Esophagus muscularis mucosa (tissue), 3 donors: Measurements from ENCODE around the gene EXOC6B.

Experiments
- CTCF ChIP-seq, 3 experiments: fragments of 200-600 bp in 2 of 3; fragments of 450-650 bp in 1 of 3; sonication (generic) in 2 of 3; IDR thresholded peaks; one replicate each; pipeline ENCODE4 v1.5.1; 2017 to 2019; ENCODE audit warnings: antibody characterized with exemption in 3 of 3, mild to moderate bottlenecking in 2 of 3, moderate library complexity in 1 of 3
- POLR2A ChIP-seq: fragments of 450-650 bp; IDR thresholded peaks from one replicate; pipeline ENCODE4 v1.6.1; 2017; ENCODE audit warnings: antibody characterized with exemption, moderate library complexity, mild to moderate bottlenecking, low read depth

- TF ChIP-seq CTCF (IDR thresholded peaks at IDR 0.05) (no peak), POLR2A (no peak)
Measured at GRCh38 chr2:72150861-72151356, 674.9 kb downstream of the EXOC6B start.
